Right renal pelvis (tissue), 4 donors: Measurements from ENCODE around the gene GLS. TPM values are rescaled to one million over a fixed set of nuclear protein-coding genes. Genes with fewer than 3 reads are reported as not detected.

Source experiments
- DNase-seq, 4 donors: peaks; one replicate each; pipeline ENCODE4 v3.0.0-alpha.2; 2013; ENCODE audit warnings: low read depth in 4 of 4, low spot score in 3 of 4, missing footprints in 1 of 4
- polyA plus RNA-seq, 4 donors: library from polyadenylated mRNA; unstranded; fragments of 120-200 nt; gene quantifications; one replicate each; pipeline ENCODE4 v1.2.1, GENCODE V29; 2013; ENCODE audit not compliant: insufficient read length in 4 of 4

GLS gene
- polyA plus RNA-seq, 4 donors = 240 to 315 (median 282) TPM

GRCh38 chr2:190965580-190966222 lies 85.1 kb downstream of the GLS start:
- DNase-seq = no peak

GRCh38 chr2:190968522-190968921 lies 87.9 kb downstream of the GLS start:
- DNase-seq = no peak

GRCh38 chr2:190970160-190970559 lies 89.5 kb downstream of the GLS start:
- DNase-seq = no peak

GRCh38 chr2:190970873-190971506 lies 90.4 kb downstream of the GLS start:
- no peak for DNase-seq

- no peak for DNase-seq
Observed at GRCh38 chr2:190972213-190972612, 91.6 kb downstream of the GLS start.

- DNase-seq = no peak
Observed at GRCh38 chr2:190972846-190973245, 92.2 kb downstream of the GLS start.

GRCh38 chr2:190973262-190973661 lies 92.6 kb downstream of the GLS start:
- DNase-seq = no peak

- DNase-seq = no peak
Observed at GRCh38 chr2:190973726-190974628, 93.4 kb downstream of the GLS start.

GRCh38 chr2:190974629-190975361 lies 94.2 kb downstream of the GLS start:
- DNase-seq = no peak

- DNase-seq = no peak
Observed at GRCh38 chr2:190976521-190976920, 95.9 kb downstream of the GLS start.

- DNase-seq = no peak
Observed at GRCh38 chr2:190977505-190977904, 96.9 kb downstream of the GLS start.

GRCh38 chr2:190978389-190979053 lies 97.9 kb downstream of the GLS start:
- no peak for DNase-seq

GRCh38 chr2:190979906-190980629 lies 99.4 kb downstream of the GLS start:
- peak; percentile 61 to 83 (median 72) for DNase-seq

GRCh38 chr2:190980630-190981209 lies 100.1 kb downstream of the GLS start:
- DNase-seq = peak in 1 of 4 donors; percentile 12

- DNase-seq = no peak
Observed at GRCh38 chr2:190981333-190981732, 100.7 kb downstream of the GLS start.

GRCh38 chr2:190981733-190982132 lies 101.1 kb downstream of the GLS start:
- no peak for DNase-seq

- DNase-seq = no peak
Observed at GRCh38 chr2:190982262-190983034, 101.8 kb downstream of the GLS start.

GRCh38 chr2:190984595-190984994 lies 104.0 kb downstream of the GLS start:
- no peak for DNase-seq
